HepG2 (cell line): ENCODE results near the gene LIMK2. TPM values are rescaled to one million over a fixed set of nuclear protein-coding genes. Genes with fewer than 3 reads are reported as not detected.

Experiments
- ATAC-seq: fragments of 200-7000 bp; cut with Tn5 transposase; 3 replicates; pipeline ENCODE4 v1.9.1; 2020; ENCODE audit warnings: mild to moderate bottlenecking, moderate library complexity
- BruUV-seq: library from RNA; stranded (reverse); fragments of 400-500 nt; replicated peaks from 2 replicates; lab custom pipeline; 2021; lab: Mats Ljungman, UMichigan
- CTCF ChIA-PET: fragments of 300-600 bp; formaldehyde crosslinking; extraction: SDS; loops from one replicate; lab custom pipeline; 2021; ENCODE audit warnings: low total read pairs, inconsistent platforms, low intra/inter-chr PET ratio; lab: Yijun Ruan, JAX
- POLR2A ChIA-PET: fragments of 350-600 bp; sonication (Branson Sonifier 250); formaldehyde crosslinking; loops from one replicate; lab custom pipeline; 2020; ENCODE audit warnings: antibody characterized with exemption, inconsistent platforms; lab: Yijun Ruan, JAX
- DNase-seq: peaks from one replicate; pipeline ENCODE4 v3.0.0-alpha.2; 2015; ENCODE audit warnings: low spot score
- FAIRE-seq: peaks from 3 replicates; lab custom pipeline; 2011; peaks lifted over from hg19 to GRCh38; lab: Jason Lieb, UNC
- H2AFZ ChIP-seq: one replicate; pipeline ENCODE4 v1.6.1; 2011; ENCODE audit warnings: low read length, inconsistent platforms
- H3K27ac ChIP-seq: fragments of 300-600 bp; 3 replicates; pipeline ENCODE4 v1.8.0; 2011; ENCODE audit warnings: mixed run types, mild to moderate bottlenecking, mixed read lengths, low read length, inconsistent platforms; ENCODE audit not compliant: insufficient read depth; ENCODE audit errors: extremely low read length
- H3K27me3 ChIP-seq, 2 experiments: fragments of 200-600 bp in 1 of 2; 2 replicates in 1 of 2; 3 replicates in 1 of 2; pipeline versions ENCODE4 v1.6.0 to v1.8.0; 2011; ENCODE audit warnings: low read length in 2 of 2, mild to moderate bottlenecking in 2 of 2, moderate library complexity in 2 of 2, inconsistent platforms in 1 of 2; ENCODE audit not compliant: insufficient read depth in 2 of 2, control insufficient read depth in 1 of 2
- H3K36me3 ChIP-seq, 2 experiments: fragments of 200-600 bp in 1 of 2; replicated peaks in 1 of 2; 2 replicates in 1 of 2; 3 replicates in 1 of 2; pipeline versions ENCODE4 v1.5.1 to v1.8.0; 2011; ENCODE audit warnings: low read length in 2 of 2, inconsistent platforms in 1 of 2; ENCODE audit not compliant: insufficient read depth in 2 of 2, control insufficient read depth in 1 of 2
- H3K4me1 ChIP-seq: 2 replicates; pipeline ENCODE4 v1.5.1; 2012; ENCODE audit warnings: low read length, inconsistent platforms; ENCODE audit not compliant: insufficient read depth
- H3K4me2 ChIP-seq: 2 replicates; pipeline ENCODE4 v1.6.0; 2011; ENCODE audit warnings: low read depth, low read length, inconsistent platforms
- H3K4me3 ChIP-seq, 3 experiments: fragments of 200-600 bp in 1 of 3; sonication (generic), shearing (Covaris generic) in 1 of 3; replicated peaks in 1 of 3; 2 replicates each; pipeline ENCODE4 v1.5.1; 2011 to 2016; ENCODE audit warnings: low read length in 3 of 3, inconsistent platforms in 2 of 3, low read depth in 2 of 3, mild to moderate bottlenecking in 2 of 3, control low read depth in 1 of 3, mixed read lengths in 1 of 3; ENCODE audit not compliant: insufficient read depth in 1 of 3
- H3K79me2 ChIP-seq: one replicate; pipeline ENCODE4 v1.6.1; 2011; ENCODE audit warnings: low read length, inconsistent platforms; ENCODE audit not compliant: insufficient read depth
- H3K9ac ChIP-seq: 2 replicates; pipeline ENCODE4 v1.6.0; 2011; ENCODE audit warnings: mild to moderate bottlenecking, low read depth, low read length, inconsistent platforms; ENCODE audit not compliant: insufficient read depth
- H3K9me3 ChIP-seq: 2 replicates; pipeline ENCODE4 v1.5.1; 2012; ENCODE audit warnings: mild to moderate bottlenecking, low read length
- H4K20me1 ChIP-seq: 2 replicates; pipeline ENCODE4 v1.6.0; 2011; ENCODE audit warnings: inconsistent platforms, mild to moderate bottlenecking, low read length, moderate library complexity; ENCODE audit not compliant: insufficient read depth
- DNMT1 ChIP-seq: sonication (generic); formaldehyde crosslinking; IDR thresholded peaks from 2 replicates; pipeline ENCODE4 v1.5.1; 2020; ENCODE audit warnings: mild to moderate bottlenecking, missing genetic modification reagents
- HDAC1 ChIP-seq: sonication (generic); formaldehyde crosslinking; IDR thresholded peaks from 2 replicates; pipeline ENCODE4 v1.5.1; 2020; ENCODE audit warnings: mild to moderate bottlenecking, missing genetic modification reagents
- HNF4A ChIP-seq: sonication (generic); formaldehyde crosslinking; IDR thresholded peaks from 2 replicates; pipeline ENCODE4 v1.4.0; 2020; ENCODE audit warnings: missing genetic modification reagents
- PCBP1 ChIP-seq: fragments of 200-400 bp; formaldehyde crosslinking; IDR thresholded peaks from 2 replicates; pipeline ENCODE4 v1.6.1; 2017; ENCODE audit warnings: mild to moderate bottlenecking, low read depth, low read length, borderline replicate concordance
- SATB2 ChIP-seq: sonication (generic); formaldehyde crosslinking; IDR thresholded peaks from 2 replicates; pipeline ENCODE4 v1.5.0; 2020; ENCODE audit warnings: missing genetic modification reagents
- SKI ChIP-seq: fragments of 450-650 bp; IDR thresholded peaks from one replicate; pipeline ENCODE4 v1.6.1; 2018; ENCODE audit warnings: mild to moderate bottlenecking; ENCODE audit not compliant: partially characterized antibody
- ZKSCAN8 ChIP-seq: IDR thresholded peaks from 2 replicates; pipeline ENCODE4 v1.6.1; 2016; ENCODE audit warnings: borderline replicate concordance, missing genetic modification reagents, missing compliant biosample characterization
- ZNF329 ChIP-seq: sonication (generic); formaldehyde crosslinking; IDR thresholded peaks from 2 replicates; pipeline ENCODE4 v1.9.0; 2021; ENCODE audit warnings: low read depth, mild to moderate bottlenecking, missing genetic modification reagents
- ZNF577 ChIP-seq: sonication (generic); formaldehyde crosslinking; IDR thresholded peaks from 2 replicates; pipeline ENCODE4 v1.4.0; 2020; ENCODE audit warnings: mild to moderate bottlenecking, low read depth, missing genetic modification reagents, borderline replicate concordance
- ZNF780A ChIP-seq: sonication (generic); formaldehyde crosslinking; IDR thresholded peaks from 2 replicates; pipeline ENCODE4 v1.8.0; 2022; ENCODE audit warnings: mild to moderate bottlenecking, missing genetic modification reagents, moderate library complexity
- ZNF788 ChIP-seq: sonication (generic); formaldehyde crosslinking; IDR thresholded peaks from 2 replicates; pipeline ENCODE4 v1.5.0; 2020; ENCODE audit warnings: mild to moderate bottlenecking, missing genetic modification reagents, borderline replicate concordance
- WGBS: methylation state at CpG from one replicate; pipeline ENCODE4 v1.1.6; 2017; ENCODE audit warnings: low lambda C conversion rate; 5-methylcytosine and 5-hydroxymethylcytosine counted together
- in situ Hi-C: cut with HindIII; loops from 2 replicates; pipeline ENCODE4 v1.10.0; 2017; ENCODE audit warnings: low pct_unique_long_range_greater_than_20kb; ENCODE audit not compliant: extremely low pct_ligation_motif_present
- intact Hi-C: fragments of 100-400 bp; cut with micrococcal nuclease; formaldehyde crosslinking; loops from one replicate; pipeline ENCODE4 v1.10.0; 2022; ENCODE audit not compliant: unreplicated experiment
- polyA plus RNA-seq, 8 experiments: library from polyadenylated mRNA; depleted of rRNA in 3 of 8; stranded (reverse) in 7 of 8; unstranded in 1 of 8; fragments of >200 nt; fragmentation: Illumina TruSeq in 4 of 8; extraction: Trizol in 4 of 8; gene quantifications; 2 replicates each; pipeline versions ENCODE4 v1.2.1 to v1.2.3, GENCODE V29; 2011 to 2016; ENCODE audit warnings: low read depth in 4 of 8, missing spikeins in 1 of 8, mixed read lengths in 1 of 8; ENCODE audit not compliant: insufficient read depth in 1 of 8
- total RNA-seq, 5 experiments: library from RNA; depleted of rRNA; stranded (reverse); fragments of >200 nt; fragmentation: Illumina TruSeq; extraction: Trizol; gene quantifications; 2 replicates each; pipeline ENCODE4 v1.2.3, GENCODE V29; 2016; ENCODE audit warnings: low read depth in 1 of 5
- TF ChIP-seq, protein P1 (sequence below), 2 experiments: sonication (generic) in 1 of 2; formaldehyde crosslinking in 1 of 2; IDR thresholded peaks; 2 replicates each; pipeline versions ENCODE4 v1.4.0 to v1.6.1; 2016 to 2020; ENCODE audit warnings: borderline replicate concordance in 1 of 2, low read depth in 1 of 2, mild to moderate bottlenecking in 1 of 2, missing genetic modification reagents in 1 of 2
- TF ChIP-seq, protein P2 (sequence below): sonication (generic); formaldehyde crosslinking; IDR thresholded peaks from 2 replicates; pipeline ENCODE4 v1.8.0; 2022; ENCODE audit warnings: low read depth, missing genetic modification reagents

Gene LIMK2
- total and polyA plus RNA-seq, 2 of the 13 experiments (the other 11 are each of a cell fraction or from before 2014, with no cell fraction given), result 20.9 to 29.8 TPM

DNA sequence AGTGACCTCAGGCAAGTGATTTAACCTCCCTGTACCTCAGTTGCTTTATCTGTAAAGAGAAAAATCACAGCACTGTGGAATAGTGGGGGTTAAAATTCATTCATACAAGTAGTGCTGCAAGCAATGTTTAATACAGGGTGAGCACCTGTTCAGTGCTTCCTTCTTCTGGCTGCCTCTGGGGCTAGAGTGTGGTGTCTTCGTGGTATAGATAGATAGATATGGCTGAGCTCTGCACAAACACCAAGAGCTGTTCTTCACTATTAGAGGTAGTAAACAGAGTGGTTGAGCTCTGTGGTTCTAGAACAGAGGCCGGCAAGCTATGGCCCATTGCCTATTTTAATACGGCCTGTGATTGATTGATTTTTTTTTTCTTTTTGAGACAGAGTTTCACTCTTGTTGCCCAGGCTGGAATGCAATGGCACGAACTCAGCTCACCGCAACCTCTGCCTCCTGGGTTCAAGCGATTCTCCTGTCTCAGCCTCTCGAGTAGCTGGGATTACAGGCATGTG is 32.9 kb downstream of the LIMK2 start:
- Histone ChIP-seq H3K4me1 (peaks cover 63% of the 10 kb centered on the region), H3K27me3 (no peaks in the 10 kb centered on the region), H3K4me3 (no peak overlapping the region), H3K27ac (no peak overlapping the region), H2AFZ (no peak overlapping the region), H3K79me2 (peaks cover 47% of the 10 kb centered on the region), H3K4me2 (no peak overlapping the region), H3K36me3 (peaks cover 9 to 65% of the 10 kb centered on the region in 2 experiments), H3K9ac (no peak overlapping the region), H3K9me3 (no peaks in the 10 kb centered on the region), H4K20me1 (peaks cover 43% of the 10 kb centered on the region; the same call in 1 of the 2 replicates)
- 97% methylated on average over 7 of the region's 7 CpGs for WGBS
- in situ Hi-C loops, result no loop called here
- no peak for DNase-seq
- no TSS peak for BruUV-seq
- intact Hi-C loops, result no loop called here
- POLR2A ChIA-PET, result no interaction called here
- no peak for FAIRE-seq
- CTCF ChIA-PET, result no interaction called here
- no peak for ATAC-seq
- TF ChIP-seq ZNF780A (no peak), PCBP1 (no peak), ZNF788 (CRISPR knock-in tag) (no peak), HNF4A (CRISPR knock-in tag) (no peak), SKI (no peak), HDAC1 (no peak), ZNF329 (no peak), ZKSCAN8 (CRISPR knock-in tag) (no peak), SATB2 (CRISPR knock-in tag) (no peak), ZNF577 (CRISPR knock-in tag) (no peak), DNMT1 (CRISPR knock-in tag) (no peak)
- TF ChIP-seq, protein P1, sequence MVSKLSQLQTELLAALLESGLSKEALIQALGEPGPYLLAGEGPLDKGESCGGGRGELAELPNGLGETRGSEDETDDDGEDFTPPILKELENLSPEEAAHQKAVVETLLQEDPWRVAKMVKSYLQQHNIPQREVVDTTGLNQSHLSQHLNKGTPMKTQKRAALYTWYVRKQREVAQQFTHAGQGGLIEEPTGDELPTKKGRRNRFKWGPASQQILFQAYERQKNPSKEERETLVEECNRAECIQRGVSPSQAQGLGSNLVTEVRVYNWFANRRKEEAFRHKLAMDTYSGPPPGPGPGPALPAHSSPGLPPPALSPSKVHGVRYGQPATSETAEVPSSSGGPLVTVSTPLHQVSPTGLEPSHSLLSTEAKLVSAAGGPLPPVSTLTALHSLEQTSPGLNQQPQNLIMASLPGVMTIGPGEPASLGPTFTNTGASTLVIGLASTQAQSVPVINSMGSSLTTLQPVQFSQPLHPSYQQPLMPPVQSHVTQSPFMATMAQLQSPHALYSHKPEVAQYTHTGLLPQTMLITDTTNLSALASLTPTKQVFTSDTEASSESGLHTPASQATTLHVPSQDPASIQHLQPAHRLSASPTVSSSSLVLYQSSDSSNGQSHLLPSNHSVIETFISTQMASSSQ (IDR thresholded peaks at IDR 0.05; ENCODE audit: low read depth), result no peak
- TF ChIP-seq, protein P1 (CRISPR knock-in tag; IDR thresholded peaks at IDR 0.05; ENCODE audit: borderline replicate concordance), result no peak
- TF ChIP-seq, protein P2, sequence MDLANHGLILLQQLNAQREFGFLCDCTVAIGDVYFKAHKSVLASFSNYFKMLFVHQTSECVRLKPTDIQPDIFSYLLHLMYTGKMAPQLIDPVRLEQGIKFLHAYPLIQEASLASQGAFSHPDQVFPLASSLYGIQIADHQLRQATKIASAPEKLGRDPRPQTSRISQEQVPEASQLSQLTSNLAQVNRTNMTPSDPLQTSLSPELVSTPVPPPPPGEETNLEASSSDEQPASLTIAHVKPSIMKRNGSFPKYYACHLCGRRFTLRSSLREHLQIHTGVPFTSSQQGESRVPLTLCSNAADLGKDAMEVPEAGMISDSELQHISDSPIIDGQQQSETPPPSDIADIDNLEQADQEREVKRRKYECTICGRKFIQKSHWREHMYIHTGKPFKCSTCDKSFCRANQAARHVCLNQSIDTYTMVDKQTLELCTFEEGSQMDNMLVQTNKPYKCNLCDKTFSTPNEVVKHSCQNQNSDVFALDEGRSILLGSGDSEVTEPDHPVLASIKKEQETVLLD (CRISPR knock-in tag), result no peak
